GM23338 (cell line): ENCODE data around the gene KRTAP17-1. TPM values are rescaled to one million over a fixed set of nuclear protein-coding genes. Genes with fewer than 3 reads are reported as not detected.

Experiments used
- ATAC-seq: fragments of 200-7000 bp; cut with Tn5 transposase; 3 replicates; pipeline ENCODE4 v1.9.1; 2020
- DNase-seq: peaks from one replicate; pipeline ENCODE4 v3.0.0-alpha.2; 2015; ENCODE audit warnings: low spot score
- H2AFZ ChIP-seq: fragments of 200-600 bp; sonication (generic); 2 replicates; pipeline ENCODE4 v1.8.0; 2016; ENCODE audit warnings: antibody characterized with exemption, mild to moderate bottlenecking, moderate library complexity
- H3F3A ChIP-seq: fragments of 200-600 bp; sonication (generic); replicated peaks from 2 replicates; pipeline ENCODE4 v1.8.0; 2017; ENCODE audit warnings: antibody characterized with exemption, mixed run types, low read depth
- H3K27ac ChIP-seq: fragments of 200-600 bp; sonication (generic); 2 replicates; pipeline ENCODE4 v1.6.1; 2016; ENCODE audit warnings: low read depth
- H3K27me3 ChIP-seq: fragments of 200-600 bp; sonication (generic); 2 replicates; pipeline ENCODE4 v1.8.0; 2016; ENCODE audit warnings: mild to moderate bottlenecking, mixed run types, moderate library complexity; ENCODE audit not compliant: insufficient read depth
- H3K36me3 ChIP-seq: fragments of 200-600 bp; sonication (generic); 2 replicates; pipeline ENCODE4 v1.8.0; 2016; ENCODE audit warnings: mild to moderate bottlenecking; ENCODE audit not compliant: insufficient read depth
- H3K4me1 ChIP-seq: fragments of 200-600 bp; sonication (generic); 2 replicates; pipeline ENCODE4 v1.8.0; 2016; ENCODE audit warnings: mild to moderate bottlenecking, moderate library complexity; ENCODE audit not compliant: insufficient read depth
- H3K4me2 ChIP-seq: fragments of 200-600 bp; sonication (generic); 2 replicates; pipeline ENCODE4 v1.7.1; 2017; ENCODE audit warnings: mixed run types
- H3K4me3 ChIP-seq: fragments of 200-600 bp; sonication (generic); 2 replicates; pipeline ENCODE4 v1.6.1; 2016; ENCODE audit warnings: mixed run types
- H3K79me2 ChIP-seq: fragments of 200-600 bp; sonication (generic); replicated peaks from 2 replicates; pipeline ENCODE4 v1.8.0; 2017; ENCODE audit warnings: mild to moderate bottlenecking; ENCODE audit not compliant: insufficient read depth
- H3K9me2 ChIP-seq: fragments of 200-600 bp; sonication (generic); 2 replicates; pipeline ENCODE4 v1.8.0; 2017; ENCODE audit not compliant: insufficient read depth
- H4K20me1 ChIP-seq: fragments of 200-600 bp; sonication (generic); replicated peaks from 2 replicates; pipeline ENCODE4 v1.8.0; 2017; ENCODE audit warnings: mild to moderate bottlenecking; ENCODE audit not compliant: insufficient read depth
- H3K27ac Mint-ChIP-seq: 2 replicates; pipeline ENCODE4 v1.8.0; 2020; ENCODE audit warnings: inconsistent platforms, mild to moderate bottlenecking, moderate library complexity, mixed read lengths
- H3K27me3 Mint-ChIP-seq: 3 replicates; pipeline ENCODE4 v1.8.0; 2022; ENCODE audit warnings: low read depth, mild to moderate bottlenecking, moderate library complexity, mixed read lengths, inconsistent platforms; ENCODE audit not compliant: insufficient read depth, poor library complexity
- H3K36me3 Mint-ChIP-seq: 3 replicates; pipeline ENCODE4 v1.8.0; 2021; ENCODE audit warnings: low read depth, mild to moderate bottlenecking, inconsistent platforms, moderate library complexity, mixed read lengths
- H3K4me1 Mint-ChIP-seq: 3 replicates; pipeline ENCODE4 v1.8.0; 2020; ENCODE audit warnings: mild to moderate bottlenecking, inconsistent platforms, mixed read lengths
- H3K4me3 Mint-ChIP-seq: 3 replicates; pipeline ENCODE4 v1.8.0; 2021; ENCODE audit warnings: moderate library complexity, mild to moderate bottlenecking, inconsistent platforms, mixed read lengths
- H3K9me3 Mint-ChIP-seq: 3 replicates; pipeline ENCODE4 v1.8.0; 2020; ENCODE audit warnings: moderate library complexity, mild to moderate bottlenecking, inconsistent platforms, mixed read lengths
- CREB1 ChIP-seq: fragments of 250-450 bp; sonication (Bioruptor Pico); IDR thresholded peaks from 2 replicates; pipeline ENCODE4 v1.5.0; 2020; ENCODE audit warnings: low read depth, mild to moderate bottlenecking, moderate library complexity
- CTCF ChIP-seq, 2 experiments: fragments of 200-600 bp in 1 of 2; sonication (generic) in 1 of 2; conservative IDR thresholded peaks; 2 replicates each; pipeline versions ENCODE4 v1.5.1 to v1.6.1; 2016 to 2017; ENCODE audit warnings: antibody characterized with exemption in 2 of 2, low read depth in 2 of 2, mild to moderate bottlenecking in 2 of 2, moderate library complexity in 1 of 2
- EZH2phosphoT487 ChIP-seq: fragments of 200-600 bp; sonication (generic); IDR thresholded peaks from one replicate; pipeline ENCODE4 v1.8.1; 2018; ENCODE audit warnings: antibody characterized with exemption; ENCODE audit not compliant: unreplicated experiment
- JUNB ChIP-seq: IDR thresholded peaks from one replicate; pipeline ENCODE4 v1.6.1; 2016; ENCODE audit warnings: antibody characterized with exemption; ENCODE audit not compliant: unreplicated experiment
- NANOG ChIP-seq: IDR thresholded peaks from 2 replicates; pipeline ENCODE4 v1.6.1; 2016; ENCODE audit warnings: antibody characterized with exemption, borderline replicate concordance
- REST ChIP-seq: IDR thresholded peaks from one replicate; pipeline ENCODE4 v1.6.1; 2018; ENCODE audit warnings: antibody characterized with exemption; ENCODE audit not compliant: unreplicated experiment
- STAT1 ChIP-seq: IDR thresholded peaks from one replicate; pipeline ENCODE4 v1.6.1; 2016; ENCODE audit warnings: antibody characterized with exemption; ENCODE audit not compliant: unreplicated experiment
- ZNF114 ChIP-seq: fragments of 250-450 bp; sonication (Bioruptor Pico); IDR thresholded peaks from 2 replicates; pipeline ENCODE4 v1.5.0; 2020; ENCODE audit warnings: mild to moderate bottlenecking, moderate library complexity
- ZNF331 ChIP-seq: fragments of 250-450 bp; sonication (Bioruptor Pico); IDR thresholded peaks from 2 replicates; pipeline ENCODE4 v1.5.0; 2020; ENCODE audit warnings: low read depth, mild to moderate bottlenecking, moderate library complexity
- polyA plus RNA-seq: library from polyadenylated mRNA; unstranded; fragments of >200 nt; fragmentation: Nextera tagmentation; extraction: Ambion mirVana; gene quantifications from 2 replicates; pipeline ENCODE4 v1.2.1, GENCODE V29; 2016
- total RNA-seq: library from RNA; depleted of rRNA; stranded (reverse); fragments of >200 nt; shearing (Covaris generic); gene quantifications from 2 replicates; pipeline ENCODE4 v1.2.3, GENCODE V29; 2014

The KRTAP17-1 gene
- total and polyA plus RNA-seq, 2 experiments from 2014 or later = not detected

- Mint-ChIP-seq H3K4me3 (no peak overlapping the region), H3K4me1 (no peaks in the 10 kb centered on the region), H3K27ac (no peak overlapping the region), H3K9me3 (peaks cover 2% of the 10 kb centered on the region; the same call in 1 of the 3 replicates), H3K36me3 (no peaks in the 10 kb centered on the region), H3K27me3 (peaks cover 8% of the 10 kb centered on the region)
- DNase-seq = no peak
- Histone ChIP-seq H3F3A (no peaks in the 10 kb centered on the region), H3K36me3 (no peaks in the 10 kb centered on the region), H3K4me1 (no peaks in the 10 kb centered on the region), H3K4me2 (no peak overlapping the region), H3K27me3 (no peaks in the 10 kb centered on the region), H3K4me3 (no peak overlapping the region), H4K20me1 (no peaks in the 10 kb centered on the region), H3K79me2 (no peaks in the 10 kb centered on the region), H3K27ac (no peak overlapping the region), H2AFZ (no peak overlapping the region), H3K9me2 (no peaks in the 10 kb centered on the region; the same call in 1 of the 2 replicates)
- TF ChIP-seq STAT1 (no peak), JUNB (no peak)
- ATAC-seq = no peak
Observed at GRCh38 chr17:41333098-41333497, 17.6 kb upstream of the KRTAP17-1 start.

- ATAC-seq = no peak
- TF ChIP-seq ZNF114 (no peak), CREB1 (no peak)
- peaks cover 8% of the 10 kb centered on the region for H3K27me3 Mint-ChIP-seq
Observed at GRCh38 chr17:41332239-41332638, 16.7 kb upstream of the KRTAP17-1 start.

GRCh38 chr17:41331606-41332005 lies 16.1 kb upstream of the KRTAP17-1 start:
- Mint-ChIP-seq H3K9me3 (peaks cover 2% of the 10 kb centered on the region; the same call in 1 of the 3 replicates), H3K36me3 (no peaks in the 10 kb centered on the region), H3K4me3 (no peak overlapping the region), H3K27ac (no peak overlapping the region), H3K4me1 (no peaks in the 10 kb centered on the region), H3K27me3 (peaks cover 8% of the 10 kb centered on the region)
- Histone ChIP-seq H3K27ac (no peak overlapping the region), H3K36me3 (no peaks in the 10 kb centered on the region), H3F3A (no peaks in the 10 kb centered on the region), H4K20me1 (no peaks in the 10 kb centered on the region), H3K27me3 (no peaks in the 10 kb centered on the region), H3K4me2 (no peak overlapping the region), H3K4me1 (no peaks in the 10 kb centered on the region), H3K4me3 (no peak overlapping the region), H3K9me2 (no peaks in the 10 kb centered on the region; the same call in 1 of the 2 replicates), H3K79me2 (no peaks in the 10 kb centered on the region), H2AFZ (no peak overlapping the region)
- no peak for TF ChIP-seq CTCF (conservative IDR thresholded peaks at IDR 0.05; ENCODE audit: low read depth in 2 of 2)
- TF ChIP-seq EZH2phosphoT487 = no peak
- TF ChIP-seq ZNF331 (CRISPR knock-in tag) = no peak
- no peak for TF ChIP-seq NANOG
- no peak for TF ChIP-seq REST
- no peak for ATAC-seq
- no peak for DNase-seq

More at GRCh38 chr17:41332239-41332638, 16.7 kb upstream of the KRTAP17-1 start:
- Histone ChIP-seq H3K9me2 (no peaks in the 10 kb centered on the region; the same call in 1 of the 2 replicates), H3K27me3 (no peaks in the 10 kb centered on the region), H3K4me1 (no peaks in the 10 kb centered on the region), H4K20me1 (no peaks in the 10 kb centered on the region), H2AFZ (no peak overlapping the region), H3K79me2 (no peaks in the 10 kb centered on the region), H3F3A (no peaks in the 10 kb centered on the region), H3K4me2 (no peak overlapping the region), H3K27ac (no peak overlapping the region), H3K4me3 (no peak overlapping the region), H3K36me3 (no peaks in the 10 kb centered on the region)
- DNase-seq = no peak
- Mint-ChIP-seq H3K9me3 (peaks cover 2% of the 10 kb centered on the region; the same call in 1 of the 3 replicates), H3K27ac (no peak overlapping the region), H3K36me3 (no peaks in the 10 kb centered on the region), H3K4me1 (no peaks in the 10 kb centered on the region), H3K4me3 (no peak overlapping the region)
